HG03571 (cell line): Measurements from ENCODE around the gene CDKL5.

Experiments
- ATAC-seq: cut with Tn5 transposase; IDR thresholded peaks from one replicate; pipeline ENCODE4 v1.9.1; 2021; ENCODE audit not compliant: unreplicated experiment

Gene CDKL5

DNA sequence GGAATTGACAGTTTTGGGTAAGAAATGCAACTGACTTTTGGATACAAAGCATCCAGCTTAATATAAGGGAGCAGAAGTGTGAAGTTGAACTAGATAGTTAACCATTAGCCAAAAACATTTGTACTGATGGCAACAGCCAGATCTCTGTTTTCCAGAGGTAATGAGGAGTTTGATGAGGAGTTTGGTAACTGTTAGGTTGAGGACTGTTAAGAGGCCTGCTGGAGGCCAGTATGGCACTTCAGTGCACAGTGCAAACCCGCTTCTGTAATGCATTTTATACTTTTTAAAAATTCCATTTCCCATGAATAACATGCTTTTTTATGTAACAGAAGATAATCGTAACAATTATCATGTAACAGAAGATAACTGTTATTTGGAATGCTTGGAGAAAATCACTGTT is 30.0 kb downstream of the CDKL5 start:
- no peak for ATAC-seq

DNA sequence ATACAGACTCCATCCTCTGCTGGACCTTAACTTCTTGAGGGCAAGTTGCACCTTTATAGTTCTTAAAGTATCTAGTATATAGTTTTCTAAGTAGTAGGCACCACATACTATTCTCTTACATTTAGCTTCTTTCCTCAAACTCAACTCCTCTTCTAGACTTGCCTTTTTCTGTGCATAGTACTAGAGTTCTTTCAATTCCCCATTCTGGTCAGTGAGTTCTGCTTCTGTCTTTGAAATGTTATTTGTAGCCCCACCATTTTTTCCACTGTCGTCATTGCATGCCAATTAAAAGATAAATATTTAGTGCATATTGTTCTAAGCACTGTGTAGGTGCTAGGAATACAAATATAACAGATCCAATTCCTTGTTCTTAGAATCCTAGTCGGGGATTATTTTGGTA is 31.6 kb downstream of the CDKL5 start:
- ATAC-seq = no peak

DNA sequence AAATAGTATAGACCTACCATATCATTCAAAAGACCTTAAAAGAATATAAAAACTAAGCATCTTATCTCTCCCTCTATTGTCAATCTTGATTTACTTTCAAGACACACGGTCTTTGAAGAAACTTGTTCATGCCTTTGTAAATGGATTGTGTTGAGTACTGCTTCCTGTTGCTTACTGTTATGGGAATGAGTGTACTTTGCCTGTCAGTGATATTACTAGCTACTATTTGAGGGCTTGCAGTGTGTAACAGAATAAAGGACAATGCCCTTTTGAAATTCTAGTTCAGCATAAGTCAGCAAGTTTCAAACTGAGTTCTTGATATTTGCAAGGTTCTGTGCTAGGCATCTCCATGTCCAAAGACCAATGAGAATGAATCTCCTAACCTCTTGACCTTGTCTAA is 36.0 kb downstream of the CDKL5 start:
- ATAC-seq = no peak

DNA sequence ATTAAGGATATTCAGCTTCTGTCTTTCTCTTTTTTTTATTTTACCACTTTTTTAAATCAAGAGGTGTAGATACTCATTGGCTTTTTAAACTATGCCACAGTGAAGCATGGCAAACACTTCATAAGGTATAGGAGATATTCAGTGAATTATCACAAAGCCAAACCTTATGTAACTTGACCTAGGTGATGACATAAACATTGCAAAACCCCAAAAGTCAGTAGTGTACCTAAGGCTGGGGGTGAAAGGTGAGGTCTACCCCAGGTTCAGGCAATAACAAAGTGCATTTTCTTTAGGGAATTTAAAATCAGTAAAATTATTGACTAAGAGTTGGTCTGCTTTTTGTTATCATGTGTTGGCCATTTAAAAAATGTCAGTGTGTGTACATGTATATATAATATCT is 39.1 kb downstream of the CDKL5 start:
- ATAC-seq = no peak

DNA sequence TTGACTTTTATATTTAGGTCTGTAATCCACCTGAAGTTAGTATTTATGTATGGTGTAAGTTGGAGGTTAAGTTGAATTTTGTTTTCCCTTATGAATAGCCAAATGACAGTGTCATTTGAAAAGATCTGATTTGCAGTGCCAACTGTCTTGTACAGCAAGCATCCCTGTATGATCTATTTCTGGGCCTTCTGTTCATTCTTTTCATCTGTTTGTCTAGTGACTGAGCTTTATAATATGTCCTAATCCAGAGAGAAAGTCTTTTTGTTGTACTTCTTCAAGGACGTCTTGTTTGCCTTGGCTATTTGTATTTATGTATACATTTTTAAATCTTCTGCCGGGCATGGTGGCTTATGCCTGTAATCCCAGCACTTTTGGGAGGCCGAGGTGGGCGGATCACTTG is 39.6 kb downstream of the CDKL5 start:
- no peak for ATAC-seq

DNA sequence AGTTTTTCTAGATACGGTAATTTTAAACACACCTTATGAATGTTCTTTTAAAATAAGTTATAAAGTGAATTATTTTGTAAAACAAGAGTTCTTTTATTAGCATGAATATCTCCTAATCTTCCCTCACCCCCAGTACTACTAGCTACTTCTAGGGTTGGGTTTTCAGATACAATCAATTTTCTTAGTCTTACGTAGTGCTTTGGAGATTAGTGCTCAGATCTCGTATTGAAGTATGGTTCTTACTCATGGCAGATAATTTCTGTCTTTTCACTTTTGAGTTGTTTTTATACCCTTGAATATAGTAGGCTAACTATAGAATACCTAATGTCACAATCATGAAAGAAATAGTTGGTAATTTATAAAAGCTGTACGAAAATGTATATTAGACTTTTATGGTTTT is 43.2 kb downstream of the CDKL5 start:
- ATAC-seq = no peak

DNA sequence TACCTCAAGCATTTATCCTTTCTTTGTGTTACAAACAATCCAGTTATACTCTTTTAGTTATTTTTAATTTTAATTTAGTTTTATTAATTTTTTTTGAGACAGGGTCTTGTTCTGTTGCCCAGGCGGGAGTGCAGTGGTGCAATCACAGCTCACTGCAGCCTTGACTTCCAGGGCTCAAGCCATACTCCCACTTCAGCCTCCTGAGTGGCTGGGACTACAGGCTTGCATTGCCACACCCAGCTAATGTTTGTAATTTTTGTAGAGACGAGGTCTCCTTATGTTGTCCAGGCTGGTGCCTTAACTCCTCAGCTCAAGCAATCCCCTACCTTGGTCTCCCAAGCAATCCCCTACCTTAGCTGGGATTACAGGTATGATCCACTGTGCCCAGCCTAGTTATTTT is 45.9 kb downstream of the CDKL5 start:
- no peak for ATAC-seq

DNA sequence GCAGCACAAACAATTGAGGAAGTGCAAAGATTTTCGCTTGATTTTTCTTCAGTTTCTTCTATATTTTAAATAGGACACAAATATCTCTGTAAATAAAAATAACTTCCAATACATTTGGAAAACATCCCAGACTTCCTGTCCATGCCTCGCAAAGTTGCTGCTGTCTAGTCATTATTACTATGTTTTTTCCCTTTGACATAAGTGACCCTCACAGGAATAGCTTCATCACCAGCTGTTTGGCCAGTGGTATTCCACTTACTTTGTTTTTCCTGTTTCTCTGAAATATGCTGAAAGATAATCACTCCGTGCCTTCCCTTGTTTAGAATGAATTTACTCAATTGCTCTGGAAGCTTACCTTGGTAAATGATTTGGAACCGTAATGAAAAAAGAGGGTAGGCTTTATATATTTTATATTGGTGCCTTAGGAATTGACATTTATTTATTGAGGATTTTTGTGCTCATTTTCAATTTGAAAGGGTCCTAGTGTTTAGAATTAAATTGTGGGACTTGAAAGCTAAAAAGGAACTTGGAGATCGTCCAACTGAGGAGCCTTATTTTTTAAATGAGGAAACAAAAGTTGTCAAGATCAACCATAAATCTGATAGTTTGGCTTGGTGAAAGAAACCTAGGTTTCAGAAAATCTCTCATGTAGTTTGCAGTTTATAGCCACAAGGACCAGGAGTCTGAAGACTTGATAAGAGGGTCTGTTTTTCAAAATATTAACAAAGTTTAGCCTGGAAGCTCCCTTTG is 65.6 kb downstream of the CDKL5 start:
- ATAC-seq = no peak

DNA sequence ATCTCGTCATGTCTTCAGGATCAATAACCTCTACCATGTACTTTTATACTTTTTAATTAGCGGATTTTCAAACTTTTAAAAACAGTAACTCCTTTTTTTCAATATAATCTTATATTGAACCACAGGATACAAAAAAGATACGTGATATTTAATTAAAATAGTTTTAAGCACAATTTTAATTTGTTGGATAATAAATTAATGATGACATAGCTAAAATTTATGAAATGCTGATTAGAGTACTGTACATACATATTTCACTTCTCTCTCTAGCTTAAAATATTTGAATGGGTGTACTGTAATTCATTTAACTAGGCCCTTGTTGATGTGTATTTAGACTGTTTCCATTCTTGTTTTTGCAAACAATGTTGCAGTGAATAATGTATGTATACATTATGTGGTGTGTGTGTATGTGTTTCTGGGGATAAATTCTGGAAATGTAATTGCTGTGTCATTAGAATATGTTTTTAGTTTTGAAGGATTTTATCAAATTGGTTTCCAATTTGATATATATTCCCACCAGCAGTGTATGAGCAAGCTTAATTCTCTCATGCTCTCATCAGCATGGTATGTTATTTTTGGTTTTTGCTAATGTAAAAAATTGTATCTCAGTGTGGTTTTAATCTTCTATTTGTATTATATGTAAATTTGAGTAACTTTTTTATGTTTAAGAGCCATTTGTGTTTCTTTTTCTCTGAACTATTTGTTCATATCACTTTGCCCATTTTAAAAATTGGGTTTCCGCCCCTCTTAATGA is 66.4 kb downstream of the CDKL5 start:
- no peak for ATAC-seq

DNA sequence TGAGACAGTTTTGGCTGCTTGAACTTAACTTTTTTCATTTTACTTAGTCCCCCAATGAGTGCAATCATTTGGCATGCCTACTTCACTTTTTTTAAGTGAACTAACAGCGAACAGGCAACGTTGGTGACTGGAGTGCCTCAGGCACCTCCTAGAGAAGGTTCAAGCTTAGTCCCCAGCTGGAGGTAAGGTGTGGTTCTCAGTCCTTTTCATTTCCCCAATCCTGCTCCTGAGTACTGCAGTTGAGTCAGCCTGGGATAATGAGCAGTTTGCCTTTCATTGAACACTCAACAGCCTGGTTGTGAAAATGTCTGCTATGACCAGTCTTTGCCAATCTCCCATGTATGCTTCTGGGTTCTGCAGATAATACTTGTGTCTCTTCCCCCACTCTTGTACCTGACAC is 109.5 kb downstream of the CDKL5 start:
- no peak for ATAC-seq

DNA sequence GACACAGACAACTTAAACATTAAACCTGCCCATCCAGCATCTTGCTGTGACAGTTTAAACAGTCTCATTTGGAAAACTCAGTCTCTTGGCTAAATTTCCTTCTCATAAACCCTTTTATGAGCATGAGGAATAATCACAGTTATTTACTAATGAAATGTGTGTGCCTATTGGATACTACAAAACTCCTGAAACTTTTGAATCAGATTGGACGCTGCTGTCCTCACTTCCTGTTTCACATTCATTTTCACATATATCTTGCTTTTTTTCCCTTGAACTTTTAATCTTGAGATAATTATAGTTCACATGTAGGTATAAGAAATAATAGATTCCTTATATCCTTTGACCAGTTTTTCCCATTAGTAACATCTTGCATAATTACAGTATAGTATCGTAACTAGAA is 111.7 kb downstream of the CDKL5 start:
- ATAC-seq = no peak

DNA sequence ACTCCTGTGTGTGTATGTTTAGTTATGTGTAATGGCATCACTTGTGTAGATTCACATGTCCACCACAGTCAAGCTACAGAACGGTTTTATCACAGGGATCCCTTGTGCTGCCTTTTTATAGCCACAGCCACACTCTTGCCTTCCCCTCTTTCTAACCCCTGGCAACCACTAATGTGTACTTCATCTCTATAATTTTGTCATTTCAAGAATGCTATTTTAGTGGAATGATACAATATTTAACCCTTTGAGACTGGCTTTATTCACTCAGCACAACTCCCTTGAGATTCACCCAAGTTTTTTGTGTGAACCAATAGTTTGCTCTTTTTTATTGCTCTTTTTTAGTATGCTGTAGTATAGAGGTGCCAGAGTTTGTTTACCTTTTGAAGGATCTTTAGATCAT is 112.1 kb downstream of the CDKL5 start:
- no peak for ATAC-seq

DNA sequence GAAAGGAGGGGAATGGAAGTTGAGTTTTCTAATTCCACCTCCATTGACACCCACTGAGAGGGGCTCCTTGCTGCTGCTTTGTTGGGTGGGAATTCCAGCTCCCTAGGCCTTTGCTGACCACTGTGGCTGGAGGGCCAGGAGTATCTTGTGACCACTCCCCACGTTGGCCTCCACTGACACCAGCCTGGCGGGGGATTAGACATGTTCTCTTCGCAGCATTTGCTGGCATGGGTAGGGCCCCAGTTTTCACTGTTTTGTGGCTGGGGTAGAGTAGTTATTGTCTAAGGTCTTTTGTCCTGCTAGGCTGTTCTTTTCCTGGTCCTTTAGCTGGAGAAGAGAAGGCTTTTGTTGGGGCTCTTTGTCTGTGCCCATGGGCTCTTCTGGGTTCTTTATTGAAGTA is 116.7 kb downstream of the CDKL5 start:
- no peak for ATAC-seq

DNA sequence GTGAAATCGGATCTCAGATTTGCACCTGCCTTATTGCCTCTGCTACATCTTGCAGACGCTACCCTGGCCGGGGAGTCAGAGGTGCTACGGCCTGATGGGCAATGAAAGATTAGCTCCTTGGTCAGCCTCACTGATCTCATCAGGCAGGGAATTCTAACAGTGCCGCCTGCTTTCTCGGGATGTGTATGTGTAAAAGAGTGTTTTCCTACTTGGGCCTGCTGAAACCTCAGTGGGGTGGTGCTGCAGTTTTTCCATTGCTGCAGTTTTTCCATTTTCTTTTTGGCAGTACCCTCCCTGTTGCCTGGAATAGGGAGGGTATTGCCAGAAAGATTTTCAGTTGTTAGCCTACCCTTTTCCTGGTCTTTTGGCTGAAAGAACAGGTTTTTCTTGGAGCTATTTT is 117.5 kb downstream of the CDKL5 start:
- no peak for ATAC-seq

DNA sequence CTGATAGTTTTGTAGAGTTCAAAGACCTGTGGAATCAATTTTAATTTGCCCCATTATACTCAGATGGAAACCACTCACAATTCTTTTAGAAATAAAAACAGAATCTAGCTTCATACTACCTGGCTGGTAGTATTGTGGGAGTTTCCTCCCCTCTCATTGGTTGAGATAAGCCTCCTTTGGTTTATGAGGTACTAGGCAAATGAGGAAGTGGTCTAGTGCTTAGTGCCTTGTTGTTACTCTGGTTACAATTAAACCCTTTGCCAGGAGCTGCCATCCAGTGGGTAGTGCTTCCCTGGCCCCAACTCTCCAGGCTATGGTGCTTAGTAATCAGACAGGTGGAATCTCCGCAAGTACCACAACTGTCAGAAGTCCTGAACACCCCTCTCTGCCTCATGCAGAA is 118.3 kb downstream of the CDKL5 start:
- no peak for ATAC-seq

DNA sequence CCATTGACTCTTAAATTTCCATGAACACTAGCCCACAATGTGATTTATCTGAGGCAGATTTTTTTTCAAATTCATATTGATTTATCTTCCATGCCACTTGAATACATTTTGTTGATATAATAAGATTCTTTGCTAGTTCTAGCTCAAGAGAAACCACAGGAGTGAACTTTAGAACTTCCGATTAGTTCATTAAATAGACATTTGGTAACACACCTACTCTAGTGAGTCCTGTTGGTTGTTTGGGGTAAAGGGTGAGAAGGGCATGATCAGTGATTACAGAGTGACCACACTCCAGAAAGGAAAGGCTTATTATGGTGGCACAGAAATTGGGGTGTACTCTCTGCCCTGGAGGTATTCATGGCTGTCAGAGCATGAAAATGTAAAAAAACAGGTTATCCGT is 120.4 kb downstream of the CDKL5 start:
- no peak for ATAC-seq

DNA sequence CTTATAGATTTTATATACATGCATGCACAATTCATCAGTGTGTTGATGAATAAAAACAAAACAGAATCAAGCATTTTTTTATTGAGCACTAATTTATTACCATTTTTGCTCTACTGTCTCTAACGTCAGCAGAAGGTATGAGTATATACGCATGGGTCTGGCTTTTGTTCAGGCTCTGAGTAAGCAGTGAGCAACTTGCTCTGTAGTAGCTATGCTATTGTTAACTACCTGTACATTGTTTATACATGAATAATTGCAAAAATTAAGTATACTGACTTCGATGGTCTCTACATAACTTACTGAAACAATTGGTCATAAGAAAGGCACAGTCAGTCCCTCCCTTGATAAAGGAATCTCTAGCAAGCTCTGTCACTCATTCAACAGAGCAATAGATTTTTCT is 123.6 kb downstream of the CDKL5 start:
- no peak for ATAC-seq

DNA sequence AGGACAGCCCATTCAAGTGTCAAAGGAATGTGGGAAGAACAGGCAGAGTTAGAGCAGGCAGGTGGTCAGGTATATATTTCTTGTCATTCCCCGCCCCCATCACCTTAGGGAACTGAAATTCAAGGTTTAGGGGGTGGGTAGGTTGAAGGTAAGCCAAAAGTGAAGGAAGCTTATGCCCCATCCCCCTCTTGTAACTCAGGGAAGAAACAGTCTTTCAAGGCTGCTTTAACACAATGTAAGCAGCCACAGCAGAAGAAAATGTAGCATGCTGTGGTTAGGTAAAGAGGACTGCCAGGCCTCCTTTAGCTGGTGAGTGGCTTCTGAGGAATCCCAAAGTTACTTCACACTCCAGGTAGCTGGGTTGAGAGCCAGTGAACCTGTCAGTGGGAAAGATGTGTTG is 124.2 kb downstream of the CDKL5 start:
- ATAC-seq = no peak

DNA sequence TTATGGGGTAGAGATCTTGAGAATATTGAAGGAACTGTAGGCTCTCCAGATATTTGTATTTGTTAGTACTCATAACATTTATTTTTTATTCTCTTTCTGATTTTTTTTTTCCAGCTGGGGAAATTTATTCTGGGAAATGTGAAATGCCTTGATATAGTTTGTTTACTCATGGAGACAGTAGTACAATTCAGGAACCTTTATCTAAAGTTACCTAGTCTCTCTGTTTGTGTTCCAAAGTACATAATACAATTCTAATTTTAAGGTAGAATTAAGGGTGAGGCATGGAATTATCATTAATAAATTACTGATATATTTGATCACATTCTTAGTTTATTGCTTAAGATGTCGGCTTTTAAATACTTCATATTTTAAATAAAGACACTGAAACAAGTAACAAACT is 132.5 kb downstream of the CDKL5 start:
- no peak for ATAC-seq

DNA sequence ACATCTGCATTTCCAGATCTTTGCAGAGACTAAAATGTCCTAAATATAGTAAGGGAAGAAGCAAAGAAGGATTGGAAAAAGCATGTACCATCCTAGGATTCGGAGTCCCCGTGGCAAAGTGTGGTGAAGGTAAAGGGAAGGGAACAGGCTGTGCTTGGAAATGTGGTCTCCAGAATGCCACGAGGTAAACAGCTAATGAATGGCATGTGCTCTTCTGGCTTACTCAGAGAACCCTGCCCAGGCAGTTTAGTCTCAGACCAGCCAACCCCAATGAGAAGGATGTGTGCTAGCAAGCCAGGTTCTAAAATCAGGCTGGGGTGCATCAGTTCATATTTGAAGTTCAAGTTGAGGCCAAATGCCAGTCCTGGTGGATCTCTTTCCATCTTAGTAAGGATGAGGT is 133.4 kb downstream of the CDKL5 start:
- no peak for ATAC-seq

DNA sequence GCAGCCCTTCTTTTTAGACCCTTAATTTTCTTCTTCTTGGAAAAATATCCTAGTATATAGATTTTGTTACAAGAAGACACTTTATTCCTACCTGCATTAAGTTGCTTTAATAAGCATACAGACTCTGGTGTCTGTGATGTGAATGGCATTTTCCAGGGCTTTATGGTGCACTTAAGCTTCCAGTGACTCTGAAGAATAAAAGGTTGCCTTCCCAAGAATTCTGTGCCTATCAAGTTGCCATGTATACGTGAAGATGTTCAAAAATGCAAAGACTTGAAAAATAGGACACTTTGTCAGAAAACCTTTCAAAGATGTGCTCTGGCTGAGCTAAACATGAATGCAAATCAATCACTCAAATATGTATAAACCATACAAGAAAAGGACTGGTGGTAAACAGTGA is 135.6 kb downstream of the CDKL5 start:
- no peak for ATAC-seq

DNA sequence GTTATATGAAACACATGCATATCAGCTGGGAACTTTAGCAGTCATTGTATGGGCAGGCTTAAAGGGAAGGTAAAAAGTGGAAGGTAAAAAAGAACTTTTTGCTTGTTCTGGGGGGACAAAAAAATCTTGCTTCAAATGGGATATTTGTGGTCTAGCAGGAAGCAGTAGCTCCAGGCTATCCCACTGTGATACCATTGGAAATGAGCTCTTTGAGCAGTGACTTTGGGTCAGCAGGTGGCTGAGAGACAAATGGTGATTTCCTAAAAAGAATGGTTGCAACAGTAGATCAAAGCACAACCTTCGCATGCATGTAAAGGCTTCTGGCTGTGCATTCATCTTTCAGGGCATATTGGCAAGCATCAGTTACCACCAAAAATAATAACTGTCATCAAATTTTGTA is 140.3 kb downstream of the CDKL5 start:
- no peak for ATAC-seq

DNA sequence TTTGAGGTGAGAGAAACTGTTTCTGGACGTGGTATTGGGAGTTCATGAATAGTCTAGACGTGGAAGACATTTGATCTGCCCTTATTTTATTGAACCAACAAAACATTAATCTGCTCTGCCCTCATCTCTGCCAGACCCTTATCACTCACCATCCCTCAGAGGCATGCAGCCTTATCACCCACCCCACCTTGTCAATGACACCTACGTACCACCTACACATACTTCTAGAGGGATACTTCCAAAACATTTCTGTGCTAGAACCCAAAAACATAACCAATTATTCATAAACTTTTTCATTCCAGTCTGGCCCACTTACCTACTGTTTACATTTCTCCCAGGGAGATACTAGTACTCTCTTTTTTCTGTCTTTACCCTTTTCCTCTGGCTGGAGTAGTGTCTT is 141.3 kb downstream of the CDKL5 start:
- no peak for ATAC-seq
